BLaER1 treated with 17β-estradiol and CSF1 and Interleukin-3, amounts not matched to agents 10 nM and 100 nM (cell line): ENCODE results near the gene AOPEP.

Experiments used
- H3K27ac ChIP-seq, 11 experiments: shearing (Covaris generic); formaldehyde crosslinking; 2 replicates each; pipeline ENCODE4 v1.8.1; 2022
- H3K27me3 ChIP-seq, 11 experiments: shearing (Covaris generic); formaldehyde crosslinking; 2 replicates each; pipeline ENCODE4 v1.8.1; 2022
- H3K36me3 ChIP-seq, 11 experiments: shearing (Covaris generic); formaldehyde crosslinking; 2 replicates each; pipeline ENCODE4 v1.8.1; 2022
- H3K4me1 ChIP-seq, 10 experiments: shearing (Covaris generic); formaldehyde crosslinking; 2 replicates each; pipeline ENCODE4 v1.8.1; 2022
- H3K4me2 ChIP-seq, 11 experiments: shearing (Covaris generic); formaldehyde crosslinking; 2 replicates each; pipeline ENCODE4 v1.8.1; 2022
- H3K4me3 ChIP-seq, 10 experiments: shearing (Covaris generic); formaldehyde crosslinking; 2 replicates each; pipeline ENCODE4 v1.8.1; 2022
- H3K9ac ChIP-seq, 11 experiments: shearing (Covaris generic); formaldehyde crosslinking; 2 replicates each; pipeline ENCODE4 v1.8.1; 2022
- H3K9me3 ChIP-seq, 11 experiments: shearing (Covaris generic); formaldehyde crosslinking; replicated peaks in 1 of 11; 2 replicates each; pipeline ENCODE4 v1.8.1; 2022
- H4K20me1 ChIP-seq, 11 experiments: shearing (Covaris generic); formaldehyde crosslinking; 2 replicates each; pipeline ENCODE4 v1.8.1; 2022
- Cebpa-rat ChIP-seq, 11 experiments: shearing (Covaris generic); IDR thresholded peaks; 2 replicates each; pipeline ENCODE4 v1.8.1; 2022

The AOPEP gene

DNA sequence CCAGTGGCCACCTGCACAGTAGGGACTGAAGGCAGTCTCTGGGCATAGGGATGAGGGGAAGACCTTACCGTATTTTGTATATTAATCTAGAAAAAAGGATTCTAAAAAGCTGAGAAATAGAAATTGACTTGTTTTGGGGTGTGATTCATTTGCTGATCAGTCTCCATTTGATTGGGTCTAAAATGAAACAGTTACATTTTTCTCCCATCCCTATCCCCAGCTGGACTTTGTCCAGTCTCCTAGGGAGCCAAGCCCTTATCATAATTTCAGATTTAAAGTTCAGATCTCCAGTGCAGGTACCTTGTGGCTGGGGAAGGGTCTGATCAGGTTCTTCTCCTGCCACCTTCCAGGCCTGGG, 350.2 kb downstream of the AOPEP start:
- no peak overlapping the region; a peak in 1 of 22 replicates for H3K27ac ChIP-seq

DNA sequence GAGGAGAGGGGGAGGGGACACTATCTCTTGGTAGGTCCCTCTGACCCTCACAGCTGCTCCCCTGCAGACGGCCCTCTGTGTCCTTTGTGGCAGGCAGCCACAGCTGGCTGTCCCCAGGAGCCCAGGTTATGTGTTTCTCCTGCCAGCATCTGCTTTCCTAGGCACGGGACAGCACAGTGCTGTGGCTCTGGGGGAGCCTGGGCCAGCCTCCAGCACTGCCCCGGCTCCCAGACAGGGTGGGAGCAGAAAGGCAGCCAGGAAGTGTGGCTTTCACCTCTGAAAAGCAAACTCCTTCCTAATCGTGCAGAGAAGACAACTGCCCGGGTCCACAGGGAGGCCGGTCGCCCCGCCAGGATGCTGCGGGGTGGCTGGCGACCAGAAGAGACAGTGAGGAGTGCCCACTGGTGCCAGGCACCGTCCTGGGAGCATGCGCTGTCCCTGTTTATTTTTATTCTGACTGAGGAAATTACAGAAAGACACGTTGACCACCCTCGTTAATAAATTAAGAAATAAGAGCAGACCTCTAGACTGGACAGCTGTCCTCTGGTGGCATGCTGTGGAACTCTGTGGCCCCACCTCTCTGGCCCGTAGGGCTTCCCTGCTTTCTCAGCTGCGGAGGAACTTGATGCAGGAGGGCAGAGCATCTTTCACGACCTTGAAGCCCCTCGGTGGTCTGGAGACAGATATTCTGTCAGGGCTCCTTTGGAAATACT, 350.7 kb downstream of the AOPEP start:
- H3K9me3 ChIP-seq: no peaks in the 10 kb centered on the region
- no peaks in the 10 kb centered on the region for H3K27me3 ChIP-seq
- H3K9ac ChIP-seq: no peak overlapping the region
- H3K27ac ChIP-seq: peak overlapping the region in 1 of 11 experiments; percentile 23; a peak in 1 of 22 replicates
- peaks cover 0 to 25% (median 0%) of the 10 kb centered on the region in 11 experiments; a peak in 1 of 22 replicates for H4K20me1 ChIP-seq
- H3K4me2 ChIP-seq: 0 out of 22 replicates have a peak overlapping the region, but pooled peaks of 1 of the 11 experiments have one; percentile 15
- H3K36me3 ChIP-seq: peaks cover 0 to 35% (median 20%) of the 10 kb centered on the region in 11 experiments; a peak in 17 of 22 replicates
- TF ChIP-seq Cebpa-rat (IDR thresholded peaks at IDR 0.05): no peak
- H3K4me1 ChIP-seq: peaks cover 0 to 28% (median 2%) of the 10 kb centered on the region in 10 experiments; a peak in 8 of 20 replicates
- no peak overlapping the region for H3K4me3 ChIP-seq

More for the DNA sequence above, 350.2 kb downstream of the AOPEP start:
- H3K9me3 ChIP-seq: no peaks in the 10 kb centered on the region
- H3K27me3 ChIP-seq: no peaks in the 10 kb centered on the region
- H3K9ac ChIP-seq: no peak overlapping the region
- peaks cover 0 to 22% (median 0%) of the 10 kb centered on the region in 11 experiments; a peak in 1 of 22 replicates for H4K20me1 ChIP-seq
- H3K4me2 ChIP-seq: 0 out of 22 replicates have a peak overlapping the region, but pooled peaks of 1 of the 11 experiments have one; percentile 15
- H3K36me3 ChIP-seq: peaks cover 0 to 30% (median 15%) of the 10 kb centered on the region in 11 experiments; a peak in 14 of 22 replicates
- TF ChIP-seq Cebpa-rat (IDR thresholded peaks at IDR 0.05): no peak
- peaks cover 0 to 28% (median 2%) of the 10 kb centered on the region in 10 experiments; a peak in 8 of 20 replicates for H3K4me1 ChIP-seq
- H3K4me3 ChIP-seq: no peak overlapping the region

DNA sequence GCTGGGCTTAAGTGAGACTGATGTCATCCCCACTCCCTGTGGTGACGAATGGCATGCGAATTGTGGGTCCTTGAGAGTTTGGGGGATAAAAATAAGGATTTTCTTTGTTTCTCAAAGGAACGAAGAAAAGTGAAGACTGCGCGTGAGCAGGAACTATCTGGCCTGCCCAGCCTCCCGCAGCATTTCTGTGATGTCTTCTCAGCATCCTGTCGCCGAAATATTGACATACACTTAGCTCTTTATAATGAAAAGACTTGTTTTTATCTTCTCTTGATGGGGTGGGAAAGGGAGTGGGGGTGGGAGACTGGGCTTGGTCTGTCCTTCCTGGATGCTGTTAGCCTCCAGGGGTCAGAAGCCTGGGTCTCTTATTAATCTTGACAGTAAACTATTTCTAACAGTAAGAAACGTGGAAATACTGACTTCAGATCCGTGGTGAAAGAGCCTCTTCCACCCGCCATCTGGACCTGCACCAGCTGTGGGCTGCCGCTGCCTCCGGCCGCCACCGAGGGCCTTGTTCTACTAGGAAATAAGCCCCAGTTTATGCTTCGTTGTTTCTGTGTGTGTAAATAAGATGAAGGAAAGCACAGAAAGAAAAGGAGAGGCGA, 351.4 kb downstream of the AOPEP start:
- Histone ChIP-seq H3K4me3 (no peak overlapping the region), H3K4me1 (peaks cover 0 to 28% (median 2%) of the 10 kb centered on the region in 10 experiments; a peak in 8 of 20 replicates), H3K27ac (no peak overlapping the region), H4K20me1 (peaks cover 0 to 28% (median 0%) of the 10 kb centered on the region in 11 experiments; a peak in 1 of 22 replicates), H3K9ac (no peak overlapping the region), H3K4me2 (no peak overlapping the region), H3K36me3 (peaks cover 5 to 42% (median 27%) of the 10 kb centered on the region in 11 experiments; a peak in 18 of 22 replicates), H3K9me3 (no peaks in the 10 kb centered on the region), H3K27me3 (no peaks in the 10 kb centered on the region)
- TF ChIP-seq Cebpa-rat (IDR thresholded peaks at IDR 0.05): no peak

DNA sequence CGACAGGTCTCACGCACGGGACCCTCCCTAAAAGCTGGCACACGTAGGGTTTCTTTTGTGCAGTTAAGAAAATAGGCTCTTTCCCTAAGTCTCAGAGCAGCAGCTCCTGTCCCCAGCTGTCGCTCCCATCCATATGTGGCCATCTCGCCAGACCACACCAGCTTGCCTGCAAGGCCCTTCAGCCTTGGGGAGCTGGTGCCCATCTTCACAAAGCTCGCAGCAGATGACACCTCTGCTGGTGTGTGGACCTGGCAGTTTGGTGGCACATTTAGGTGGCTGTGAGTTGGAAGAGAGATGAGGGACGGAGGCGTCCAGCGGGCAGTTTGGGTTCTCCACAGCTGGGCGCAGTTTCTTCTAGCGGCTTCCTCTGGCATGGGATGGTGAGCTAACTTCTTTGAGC, 352.0 kb downstream of the AOPEP start:
- Histone ChIP-seq H4K20me1 (peaks cover 0 to 28% (median 0%) of the 10 kb centered on the region in 11 experiments; a peak in 1 of 22 replicates), H3K27me3 (no peaks in the 10 kb centered on the region), H3K4me1 (peaks cover 0 to 28% (median 2%) of the 10 kb centered on the region in 10 experiments; a peak in 8 of 20 replicates), H3K9ac (no peak overlapping the region), H3K27ac (no peak overlapping the region), H3K9me3 (no peaks in the 10 kb centered on the region), H3K4me3 (no peak overlapping the region), H3K36me3 (peaks cover 5 to 47% (median 32%) of the 10 kb centered on the region in 11 experiments; a peak in 18 of 22 replicates), H3K4me2 (0 out of 22 replicates have a peak overlapping the region, but pooled peaks of 2 of the 11 experiments have one; percentile 3 to 9)
- no peak for TF ChIP-seq Cebpa-rat (IDR thresholded peaks at IDR 0.05)

DNA sequence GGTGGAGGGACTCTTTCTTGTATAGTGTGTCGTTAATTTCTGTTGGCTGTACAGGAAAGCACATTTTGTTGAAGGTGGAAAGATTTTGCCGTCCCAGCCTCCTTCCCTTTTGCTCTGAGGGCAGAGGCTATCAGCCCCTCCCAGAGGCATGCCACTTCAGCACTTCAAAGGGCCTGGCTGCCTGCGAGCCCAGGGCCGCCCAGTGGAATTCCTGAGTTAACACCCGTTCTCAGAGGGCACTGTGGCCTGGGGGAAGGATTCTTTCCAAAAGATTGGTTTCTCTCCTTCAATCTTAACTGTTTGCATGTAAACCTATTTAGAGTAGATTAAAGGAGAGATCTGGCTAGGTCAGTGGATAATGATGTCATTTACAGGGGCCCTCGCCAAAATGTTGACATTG, 352.4 kb downstream of the AOPEP start:
- peaks cover 0 to 28% (median 0%) of the 10 kb centered on the region in 11 experiments; a peak in 1 of 22 replicates for H4K20me1 ChIP-seq
- H3K4me1 ChIP-seq: peaks cover 0 to 28% (median 2%) of the 10 kb centered on the region in 10 experiments; a peak in 8 of 20 replicates
- no peak for TF ChIP-seq Cebpa-rat (IDR thresholded peaks at IDR 0.05)
- no peak overlapping the region for H3K9ac ChIP-seq
- no peak overlapping the region for H3K27ac ChIP-seq
- peaks cover 5 to 43% (median 33%) of the 10 kb centered on the region in 11 experiments; a peak in 18 of 22 replicates for H3K36me3 ChIP-seq
- no peaks in the 10 kb centered on the region for H3K27me3 ChIP-seq
- H3K9me3 ChIP-seq: no peaks in the 10 kb centered on the region
- H3K4me3 ChIP-seq: no peak overlapping the region
- H3K4me2 ChIP-seq: 0 out of 22 replicates have a peak overlapping the region, but pooled peaks of 1 of the 11 experiments have one; percentile 9

DNA sequence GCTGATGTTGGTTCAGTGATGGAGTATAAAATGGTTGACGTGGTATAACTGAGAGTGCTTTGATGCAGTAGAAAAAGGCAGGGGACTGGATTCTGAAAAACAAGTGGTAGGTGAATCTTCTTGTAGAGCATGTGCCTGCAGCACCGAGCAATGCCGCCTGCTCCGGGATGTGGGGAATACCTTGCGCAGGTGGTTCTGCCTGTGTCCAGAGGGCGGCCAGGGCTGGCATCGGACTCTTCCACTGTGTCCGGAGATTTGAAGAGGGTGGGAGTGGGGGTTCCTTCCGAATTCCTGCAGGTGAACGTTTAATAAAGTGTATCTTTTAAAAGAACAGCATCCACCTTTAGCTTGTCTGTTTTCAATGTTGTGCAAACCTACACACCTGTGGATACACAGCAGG, 353.0 kb downstream of the AOPEP start:
- no peak overlapping the region for H3K27ac ChIP-seq
- H3K9ac ChIP-seq: no peak overlapping the region
- peaks cover 5 to 37% (median 31%) of the 10 kb centered on the region in 11 experiments; a peak in 18 of 22 replicates for H3K36me3 ChIP-seq
- no peak overlapping the region for H3K4me3 ChIP-seq
- H4K20me1 ChIP-seq: peaks cover 0 to 29% (median 0%) of the 10 kb centered on the region in 11 experiments; a peak in 2 of 22 replicates
- no peaks in the 10 kb centered on the region for H3K9me3 ChIP-seq
- no peak overlapping the region for H3K4me2 ChIP-seq
- no peak for TF ChIP-seq Cebpa-rat (IDR thresholded peaks at IDR 0.05)
- no peaks in the 10 kb centered on the region for H3K27me3 ChIP-seq
- H3K4me1 ChIP-seq: peaks cover 0 to 28% (median 2%) of the 10 kb centered on the region in 10 experiments; a peak in 8 of 20 replicates

DNA sequence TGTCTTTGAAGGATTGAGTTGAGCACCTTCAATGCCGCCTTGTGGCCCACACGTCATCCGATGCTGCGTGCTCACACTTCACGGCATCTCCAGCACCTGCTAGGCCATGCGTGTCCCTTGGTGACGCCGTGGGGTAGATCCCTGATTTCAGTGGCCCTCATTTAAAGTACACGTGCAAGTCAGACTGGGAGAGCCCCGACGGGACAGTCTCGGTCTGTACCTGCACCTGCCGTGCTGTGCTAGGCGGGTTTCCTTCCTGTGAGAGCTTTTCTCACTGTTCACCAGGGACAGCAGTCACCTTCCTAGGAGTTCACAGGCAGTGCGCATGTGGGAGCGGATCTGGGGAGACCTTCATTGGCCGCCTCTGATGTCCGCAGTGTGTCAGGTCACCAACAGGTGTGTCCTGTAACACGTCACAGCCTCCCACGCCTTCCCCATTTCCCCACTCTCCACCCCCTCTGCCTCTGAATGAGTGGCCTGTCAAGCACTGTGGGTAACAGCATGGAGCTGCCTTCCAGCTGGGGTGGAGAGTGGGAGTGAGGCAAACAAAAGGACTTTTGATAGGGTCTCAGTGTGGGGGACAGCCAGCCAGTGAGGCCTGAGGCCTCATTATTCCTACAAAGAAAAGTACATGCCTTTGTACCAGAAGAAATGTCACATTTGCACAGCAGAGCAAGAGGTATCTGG, 354.6 kb downstream of the AOPEP start:
- peaks cover 0 to 40% (median 0%) of the 10 kb centered on the region in 11 experiments; a peak in 2 of 22 replicates for H4K20me1 ChIP-seq
- peaks cover 0 to 34% (median 2%) of the 10 kb centered on the region in 10 experiments; a peak in 8 of 20 replicates for H3K4me1 ChIP-seq
- no peak overlapping the region for H3K4me3 ChIP-seq
- H3K9me3 ChIP-seq: no peaks in the 10 kb centered on the region
- H3K9ac ChIP-seq: no peak overlapping the region
- no peaks in the 10 kb centered on the region for H3K27me3 ChIP-seq
- no peak for TF ChIP-seq Cebpa-rat (IDR thresholded peaks at IDR 0.05)
- peaks cover 8 to 46% (median 36%) of the 10 kb centered on the region in 11 experiments; a peak in 19 of 22 replicates for H3K36me3 ChIP-seq
- no peak overlapping the region for H3K27ac ChIP-seq
- H3K4me2 ChIP-seq: no peak overlapping the region

DNA sequence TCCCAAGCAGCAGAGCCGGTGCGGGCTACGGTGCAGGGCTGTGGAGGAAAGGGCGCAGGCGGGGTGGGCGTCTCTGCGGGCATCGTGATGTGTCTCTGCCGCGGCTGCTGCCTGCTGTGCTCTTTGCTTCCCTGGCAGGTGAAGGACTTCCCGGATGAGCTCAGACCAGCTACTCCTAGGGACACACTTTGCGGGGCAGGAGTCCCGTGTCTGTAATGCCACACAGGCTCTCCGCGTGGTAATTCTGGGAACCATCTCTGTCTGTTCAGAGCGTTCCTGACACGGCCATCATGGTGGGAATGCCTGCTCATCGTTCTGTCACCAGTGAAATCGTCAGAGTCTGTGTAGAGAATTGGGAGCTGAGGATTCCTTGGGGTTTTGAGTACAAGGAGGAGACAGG, 355.5 kb downstream of the AOPEP start:
- Histone ChIP-seq H3K4me1 (peaks cover 0 to 31% (median 2%) of the 10 kb centered on the region in 10 experiments; a peak in 8 of 20 replicates), H3K27me3 (no peaks in the 10 kb centered on the region), H3K36me3 (peaks cover 8 to 53% (median 44%) of the 10 kb centered on the region in 11 experiments; a peak in 20 of 22 replicates), H3K4me3 (no peak overlapping the region), H3K9me3 (no peaks in the 10 kb centered on the region), H3K9ac (no peak overlapping the region), H3K4me2 (no peak overlapping the region), H4K20me1 (peaks cover 0 to 40% (median 0%) of the 10 kb centered on the region in 11 experiments; a peak in 2 of 22 replicates), H3K27ac (no peak overlapping the region)
- no peak for TF ChIP-seq Cebpa-rat (IDR thresholded peaks at IDR 0.05)
